Stimulated activated CD4-positive, alpha-beta T cell treated with anti-CD3 and anti-CD28 coated beads, Interleukin-15, amount 100 ng/mL, for 24 hours (primary cell): ENCODE results near the gene PNMA6A.
"Not testable (repeated sequence)": the region's sequence is repeated elsewhere in the genome, so short reads cannot be mapped to it uniquely, and the experiment has no call there.

ENCODE experiments used
- DNase-seq: peaks from one replicate; pipeline ENCODE4 v3.0.0-alpha.2; 2020

Gene PNMA6A

DNA sequence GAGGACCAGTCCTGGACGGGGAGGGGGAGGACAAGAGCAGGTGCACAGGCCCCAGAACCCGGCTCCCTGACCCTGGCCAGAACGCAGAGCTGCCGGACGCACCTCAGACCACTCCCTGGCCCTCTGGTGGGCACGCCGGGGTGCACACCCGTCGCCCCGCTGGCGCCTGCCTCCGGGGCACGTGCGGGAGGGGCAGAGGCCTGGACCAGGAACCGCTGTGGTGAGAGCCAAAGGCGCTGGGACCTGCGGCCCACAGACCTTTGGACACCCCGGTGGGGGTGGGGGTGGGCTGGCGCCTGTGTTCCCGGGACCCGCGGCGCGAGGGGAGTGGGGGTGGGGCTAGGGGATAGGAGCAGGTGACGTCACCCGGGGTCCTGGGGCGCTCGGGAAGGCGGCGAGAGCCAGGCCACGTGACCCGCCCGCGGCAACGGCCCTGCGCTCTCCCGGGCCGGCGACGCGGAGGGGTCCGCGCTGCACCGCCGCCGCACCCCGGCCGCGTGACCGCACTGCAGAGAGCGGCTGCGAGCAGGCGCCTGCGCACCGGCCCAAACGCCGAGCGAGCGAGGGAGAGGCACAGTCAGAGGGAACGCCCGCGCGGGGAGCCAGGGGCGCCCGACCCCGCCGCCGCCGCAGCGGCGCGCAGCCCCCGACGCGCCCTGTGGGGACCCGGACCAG, at the start of gene PNMA6A:
Gene PNMA6A, plus strand, starts transcription at position 546 of the 675 bp plus-strand sequence. CDS start 609 bp downstream, outside the sequence.
- DNase-seq, result not testable (repeated sequence)

DNA sequence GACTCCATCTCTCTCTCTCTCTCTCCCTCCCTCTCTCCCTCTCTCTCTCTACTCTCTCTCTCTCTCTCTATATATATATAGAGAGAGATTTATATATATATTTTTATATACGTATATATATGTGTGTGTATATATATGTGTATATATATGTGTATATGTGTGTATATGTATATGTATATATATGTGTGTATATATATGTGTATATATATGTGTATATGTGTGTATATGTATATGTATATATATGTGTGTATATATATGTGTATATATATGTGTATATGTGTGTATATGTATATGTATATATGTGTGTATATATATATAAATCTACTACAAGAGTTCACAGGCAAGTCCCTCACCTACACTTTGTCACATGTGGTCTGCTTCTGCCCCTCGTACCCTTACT, 45.8 kb upstream of the PNMA6A start:
- DNase-seq, result not testable (repeated sequence)

DNA sequence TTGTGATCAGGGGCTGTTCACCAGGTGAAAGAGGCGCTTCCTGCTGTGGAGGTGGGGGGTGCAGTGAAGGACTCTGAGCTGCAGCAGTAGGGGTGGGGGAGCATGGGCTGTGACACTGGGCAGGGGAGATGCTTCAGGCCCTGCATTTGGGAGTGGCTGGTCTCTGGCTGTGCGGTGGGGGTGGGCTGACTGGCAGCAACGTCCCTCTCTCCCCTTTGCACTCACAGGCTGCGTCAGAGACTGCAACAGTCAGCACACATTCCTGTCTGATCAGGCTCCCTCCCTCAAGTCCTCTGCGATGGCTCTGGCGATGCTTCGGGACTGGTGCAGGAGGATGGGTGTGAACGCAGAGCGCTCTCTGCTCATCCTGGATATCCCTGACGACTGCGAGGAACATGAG, 43.8 kb upstream of the PNMA6A start:
- DNase-seq, result not testable (repeated sequence)

DNA sequence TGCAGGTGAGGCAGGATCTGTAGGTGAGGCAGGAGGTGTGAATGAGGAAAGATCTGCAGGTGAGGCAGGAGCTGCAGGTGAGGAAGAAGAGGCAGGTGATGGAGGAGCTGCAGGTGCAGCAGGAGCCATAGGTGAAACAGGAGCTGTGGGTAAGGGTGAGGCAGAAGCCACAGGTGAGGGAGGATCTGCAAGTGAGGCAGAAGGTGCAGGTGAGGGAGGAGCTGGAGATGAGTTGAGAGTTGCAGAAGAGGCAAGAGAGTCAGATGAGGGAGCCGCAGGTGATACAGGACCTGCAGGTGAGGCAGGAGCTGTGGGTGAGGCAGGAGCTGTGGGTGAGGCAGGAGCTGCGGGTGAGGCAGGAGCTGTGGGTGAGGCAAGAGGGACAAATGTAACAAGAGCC, 43.1 kb upstream of the PNMA6A start:
- DNase-seq, result no peak

DNA sequence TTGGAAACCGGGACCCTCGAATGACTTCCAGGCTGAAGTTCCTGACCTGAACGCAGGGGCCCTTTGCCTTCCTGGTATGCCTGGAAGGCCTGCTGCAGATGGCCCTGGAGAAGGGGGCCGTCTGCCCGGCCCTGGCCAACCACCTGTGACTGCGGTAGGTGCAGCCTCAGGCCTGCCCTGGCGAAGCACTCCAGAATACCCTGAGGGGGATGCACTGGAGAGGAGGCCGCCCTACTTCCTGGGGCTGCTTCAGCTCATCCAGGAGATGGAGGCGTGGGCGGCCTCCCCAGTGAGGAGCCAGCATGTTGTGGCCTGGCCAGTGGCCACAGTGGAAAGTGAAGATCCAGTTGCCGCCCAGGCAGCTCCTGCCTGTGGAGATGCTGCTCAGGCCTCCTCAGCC, 42.4 kb upstream of the PNMA6A start:
- no peak for DNase-seq

DNA sequence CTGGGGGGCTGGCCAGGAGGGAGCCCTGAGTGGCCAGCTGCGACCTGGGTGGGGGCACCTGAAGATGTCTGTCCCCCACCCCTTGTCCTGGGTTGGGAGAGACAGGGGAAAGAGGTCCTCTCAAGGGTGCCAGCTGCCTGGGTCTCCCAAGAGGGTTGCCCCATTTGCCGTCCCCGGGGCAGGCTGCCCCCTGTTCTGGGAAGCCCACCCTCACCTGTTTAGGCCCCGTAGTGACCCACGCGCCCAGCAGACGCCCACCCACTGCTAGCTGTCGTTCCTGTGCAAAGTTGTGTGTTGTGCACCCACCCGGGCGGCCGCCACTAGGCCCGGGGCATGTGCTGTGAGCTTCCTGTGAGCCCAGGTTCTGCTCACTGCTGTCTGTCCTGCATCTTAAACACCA, 41.5 kb upstream of the PNMA6A start:
- DNase-seq, result no peak

DNA sequence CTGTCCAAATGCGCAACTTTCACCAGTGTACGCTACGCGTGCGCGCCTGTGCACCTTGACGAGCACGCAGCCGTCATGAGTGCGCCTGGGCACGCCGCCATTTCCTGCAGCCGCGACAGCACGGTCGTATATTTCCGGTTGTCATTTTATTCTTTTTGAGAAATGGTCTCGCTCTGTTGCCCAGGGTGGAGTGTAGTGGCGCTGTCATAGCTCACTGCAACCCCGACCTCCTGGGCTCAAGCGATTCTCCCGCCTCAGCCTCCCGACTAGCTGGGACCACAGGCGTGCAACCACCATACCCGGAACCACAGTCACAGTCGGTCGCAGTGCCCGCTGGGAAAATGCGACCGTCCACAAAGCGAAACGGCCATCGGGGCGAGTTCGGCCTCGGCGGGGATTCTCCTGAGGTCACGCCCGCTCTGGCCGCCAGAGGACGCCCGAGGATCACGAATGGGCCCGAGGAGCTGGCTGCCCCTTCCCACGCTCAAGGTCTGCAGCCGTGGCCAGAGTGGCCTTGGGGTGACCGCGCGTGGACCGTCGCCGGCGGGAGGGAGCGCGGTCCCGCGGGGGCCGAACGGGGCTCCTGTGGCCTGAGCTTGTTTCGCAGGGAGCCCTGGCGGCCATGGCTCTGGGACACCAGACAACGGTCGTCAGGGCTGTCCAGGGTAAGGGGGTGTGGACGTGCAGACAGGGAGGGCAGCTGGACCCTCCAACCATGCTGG, 39.7 kb upstream of the PNMA6A start:
- DNase-seq, result peak; percentile 71

DNA sequence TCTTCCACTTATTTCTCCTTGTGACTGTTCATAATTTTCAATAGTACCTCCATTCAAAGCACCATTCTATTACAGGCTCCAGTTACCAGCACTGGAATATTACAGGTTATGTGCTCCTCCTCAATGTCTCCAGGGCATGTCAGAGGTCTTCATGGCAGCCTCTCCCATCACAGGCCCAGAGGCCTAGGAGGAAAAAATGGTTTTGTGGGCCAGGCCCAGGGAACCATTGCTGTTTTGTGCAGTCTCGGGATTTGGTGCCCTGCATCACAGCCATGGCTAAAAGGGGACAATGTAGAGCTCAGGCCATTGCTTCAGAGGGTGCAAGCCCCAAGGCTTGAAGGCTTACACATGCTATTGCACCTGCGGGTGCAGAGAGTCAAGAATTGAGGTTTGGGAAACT, 23.2 kb upstream of the PNMA6A start:
- DNase-seq, result no peak

DNA sequence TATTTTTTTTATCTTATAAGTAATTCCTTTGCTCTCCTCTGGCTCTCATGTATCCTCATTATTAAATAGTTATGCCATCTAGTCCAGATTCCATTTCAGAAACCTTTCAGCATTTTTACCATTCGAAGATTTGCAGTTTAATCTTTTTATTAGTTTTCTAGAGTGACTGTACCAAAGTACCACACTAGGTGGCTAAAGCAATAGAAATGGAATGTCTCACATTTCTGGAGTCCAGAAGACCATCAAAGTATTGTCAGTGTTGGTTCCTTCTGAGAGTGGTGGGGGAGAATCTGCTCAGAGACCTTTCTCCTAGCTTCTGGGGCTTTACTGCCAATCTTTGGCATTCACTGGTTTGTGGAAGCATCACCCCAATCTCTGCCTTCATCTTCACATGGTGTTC, 19.7 kb upstream of the PNMA6A start:
- DNase-seq, result no peak

DNA sequence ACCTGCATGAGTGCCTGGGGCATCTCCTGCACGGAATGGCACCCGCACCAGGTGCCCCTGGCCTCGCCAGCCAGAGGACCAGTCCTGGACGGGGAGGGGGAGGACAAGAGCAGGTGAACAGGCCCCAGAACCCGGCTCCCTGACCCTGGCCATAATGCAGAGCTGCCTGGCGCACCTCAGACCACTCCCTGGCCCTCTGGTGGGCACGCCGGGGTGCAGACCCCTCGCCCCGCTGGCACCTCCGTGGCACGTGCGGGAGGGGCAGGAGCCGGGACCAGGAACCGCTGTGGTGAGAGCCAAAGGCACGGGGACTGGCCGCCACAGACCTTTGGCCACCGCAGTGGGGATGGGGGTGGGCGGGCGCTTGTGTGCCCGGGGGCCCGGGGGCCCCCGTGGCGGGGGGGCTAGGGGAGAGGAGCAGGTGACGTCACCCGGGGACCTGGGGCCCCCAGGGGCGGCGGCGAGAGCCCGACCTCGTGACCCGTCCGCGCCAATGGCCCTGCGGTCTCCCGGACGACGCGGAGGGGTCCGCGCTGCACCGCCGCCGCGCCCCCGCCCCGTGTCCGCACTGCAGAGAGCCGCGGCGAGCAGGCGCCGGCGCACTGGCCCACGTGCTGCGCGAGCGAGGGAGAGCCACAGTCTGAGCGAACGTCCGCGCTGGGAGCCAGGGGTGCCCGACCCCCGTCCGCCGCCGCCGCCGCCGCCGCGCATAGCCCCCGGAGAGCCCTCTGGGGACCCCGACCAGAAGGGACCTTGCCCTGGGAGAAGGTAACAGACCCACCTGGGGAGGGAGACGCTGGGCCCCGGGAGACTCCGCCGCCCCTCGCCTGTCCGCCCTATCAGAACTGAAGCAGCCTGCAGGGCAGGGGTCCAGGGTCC, 16.1 kb upstream of the PNMA6A start, which contains the start of gene PNMA3:
Gene PNMA3, plus strand, starts transcription at position 600 of the 879 bp plus-strand sequence. CDS start 586 bp downstream, outside the sequence.
- DNase-seq, result peak; percentile 12

DNA sequence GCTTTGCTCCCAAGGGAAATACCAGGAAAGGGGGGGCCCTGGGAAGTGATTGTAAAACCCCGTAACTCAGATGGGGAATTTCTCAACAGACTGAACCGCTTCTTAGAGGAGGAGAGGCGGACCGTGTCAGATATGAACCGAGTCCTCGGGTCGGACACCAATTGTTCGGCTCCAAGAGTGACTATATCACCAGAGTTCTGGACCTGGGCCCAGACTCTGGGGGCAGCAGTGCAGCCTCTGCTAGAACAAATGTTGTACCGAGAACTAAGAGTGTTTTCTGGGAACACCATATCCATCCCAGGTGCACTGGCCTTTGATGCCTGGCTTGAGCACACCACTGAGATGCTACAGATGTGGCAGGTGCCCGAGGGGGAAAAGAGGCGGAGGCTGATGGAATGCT, 15.0 kb upstream of the PNMA6A start:
- DNase-seq, result no peak

DNA sequence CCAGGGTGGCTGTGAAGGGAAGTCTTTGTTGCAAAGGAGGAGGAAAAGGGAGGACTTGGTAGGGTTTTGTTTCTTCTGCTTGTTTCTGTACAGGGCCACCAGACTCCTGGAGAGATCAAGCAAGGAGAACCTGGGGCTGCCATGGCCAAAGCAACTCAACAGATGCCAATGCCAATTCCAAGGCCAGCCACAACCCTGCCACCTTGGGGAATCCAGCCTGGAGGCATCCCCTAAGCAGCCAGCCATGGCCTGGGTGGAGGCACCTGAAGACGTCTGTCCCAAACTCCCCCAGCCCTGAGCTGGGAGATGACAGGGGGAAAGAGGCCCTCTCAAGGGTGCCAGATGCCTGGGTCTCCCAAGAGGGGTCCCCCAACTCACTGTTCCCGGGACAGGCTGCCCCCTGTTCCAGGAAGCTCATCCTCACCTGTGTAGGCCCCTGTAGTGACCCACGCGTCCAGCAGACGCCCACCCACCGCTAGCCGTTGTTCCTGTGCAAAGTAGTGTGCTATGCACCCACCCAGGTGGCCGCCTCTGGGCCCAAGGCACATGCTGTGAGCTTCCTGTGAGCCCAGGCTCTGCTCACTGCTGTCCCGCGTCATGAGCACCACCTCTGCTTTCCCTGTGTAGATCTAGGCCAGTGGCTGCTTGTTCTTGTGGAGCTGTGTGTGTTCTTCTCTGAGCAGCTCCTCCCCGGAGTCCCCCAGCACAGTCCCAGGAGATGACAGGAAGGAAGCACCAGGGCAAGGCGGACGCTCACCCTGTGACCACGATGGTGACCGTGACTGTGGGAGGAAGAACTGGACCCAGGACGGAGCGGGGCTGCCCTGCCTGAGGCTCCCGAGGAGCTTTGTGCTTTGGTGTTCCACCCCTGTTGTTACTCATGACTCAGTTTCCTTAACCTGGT, 12.8 kb upstream of the PNMA6A start:
- DNase-seq, result no peak

DNA sequence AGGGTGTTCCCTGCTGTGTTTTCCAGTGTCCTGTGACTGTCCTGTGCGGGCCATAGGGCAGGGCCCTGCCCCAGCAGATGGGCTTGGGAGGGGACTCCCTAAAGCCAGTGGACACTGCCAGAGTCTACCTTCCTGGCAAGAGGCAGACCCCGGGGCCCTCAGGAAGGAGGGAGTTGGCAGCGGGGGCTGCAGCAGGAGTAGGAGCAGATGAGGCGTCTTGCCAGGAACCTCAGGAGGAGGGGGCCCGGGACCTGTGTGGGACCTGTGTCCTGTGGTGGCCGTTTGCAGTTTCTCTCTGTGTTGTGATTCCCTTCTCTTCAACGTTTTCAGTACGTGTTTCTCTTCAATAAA, 12.2 kb upstream of the PNMA6A start:
- DNase-seq, result no peak

DNA sequence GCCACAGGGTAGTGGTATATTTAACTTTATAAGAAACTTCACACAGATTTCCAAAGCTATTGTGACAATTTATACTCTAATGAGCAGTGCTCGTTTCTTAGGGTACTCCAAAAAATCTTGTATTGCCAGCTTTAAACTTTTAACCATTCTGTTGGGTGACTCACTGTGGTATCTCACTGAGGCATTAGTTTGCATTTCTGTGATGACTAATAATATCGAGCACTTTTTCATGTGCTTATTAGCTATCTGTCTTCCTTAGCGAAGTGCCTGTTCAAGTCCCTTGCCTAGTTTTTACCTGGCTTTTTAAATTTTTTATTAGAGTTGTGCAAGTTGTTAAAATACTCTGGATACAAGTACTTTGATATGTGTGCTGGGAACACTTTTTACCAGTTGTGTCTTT, 10.5 kb upstream of the PNMA6A start:
- DNase-seq, result no peak

DNA sequence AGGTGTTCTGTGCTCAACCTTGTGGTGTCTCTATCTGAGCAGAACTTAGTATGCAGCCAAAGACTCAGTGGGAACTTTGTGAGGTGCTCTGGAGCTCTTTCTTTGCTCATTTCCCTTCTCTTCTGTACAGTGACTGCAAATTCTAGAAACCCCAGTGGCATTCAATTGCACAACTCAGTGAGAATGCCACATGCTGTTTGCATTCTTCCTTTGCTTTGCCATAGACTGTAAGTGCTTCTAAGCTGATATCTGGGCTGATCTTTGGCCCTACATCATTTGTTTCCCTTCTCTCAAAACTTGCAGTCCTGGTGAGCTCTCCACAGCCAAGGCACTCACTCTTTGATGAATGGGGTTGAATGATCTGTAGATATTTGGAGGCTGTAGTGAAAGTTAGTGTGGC, 8.9 kb upstream of the PNMA6A start:
- no peak for DNase-seq

DNA sequence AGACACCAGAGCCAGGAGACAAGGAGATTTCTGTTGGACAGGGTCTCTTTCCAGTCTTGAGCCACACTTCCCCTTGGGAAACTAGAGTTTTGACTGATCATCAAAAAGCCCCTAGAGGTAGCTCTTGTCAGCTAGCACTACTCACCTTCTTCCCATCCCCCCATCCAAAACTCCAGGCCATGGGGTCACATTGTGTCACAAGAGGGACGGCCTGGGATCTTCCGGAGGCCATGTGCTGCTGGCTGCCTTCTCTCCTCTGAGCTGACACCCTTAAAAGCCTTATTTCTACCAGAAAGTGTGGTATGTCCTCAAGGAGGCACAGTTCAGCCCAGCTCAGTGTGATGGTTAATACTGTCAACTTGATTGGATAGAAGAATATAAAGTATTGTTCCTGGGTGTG, 8.2 kb upstream of the PNMA6A start:
- no peak for DNase-seq

DNA sequence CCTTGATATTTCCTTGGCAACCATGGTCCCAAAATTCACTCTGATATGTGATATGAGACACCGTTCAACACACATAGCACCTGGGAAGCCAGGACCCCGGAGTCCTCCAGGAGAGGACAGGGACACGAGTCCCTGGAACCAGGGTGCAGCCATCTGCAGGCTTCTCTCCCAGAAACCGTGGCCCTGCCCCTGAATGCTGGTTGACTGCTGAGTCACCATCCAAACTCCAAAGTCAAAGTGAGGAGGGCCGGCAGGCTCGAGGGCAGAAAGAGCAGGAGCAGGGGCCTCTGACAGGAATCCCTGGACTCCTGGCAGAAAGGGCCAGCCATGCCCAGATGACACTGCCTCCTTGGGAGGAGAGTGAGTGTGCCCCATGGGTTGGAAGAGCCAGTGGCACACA, 6.9 kb upstream of the PNMA6A start:
- DNase-seq, result no peak

DNA sequence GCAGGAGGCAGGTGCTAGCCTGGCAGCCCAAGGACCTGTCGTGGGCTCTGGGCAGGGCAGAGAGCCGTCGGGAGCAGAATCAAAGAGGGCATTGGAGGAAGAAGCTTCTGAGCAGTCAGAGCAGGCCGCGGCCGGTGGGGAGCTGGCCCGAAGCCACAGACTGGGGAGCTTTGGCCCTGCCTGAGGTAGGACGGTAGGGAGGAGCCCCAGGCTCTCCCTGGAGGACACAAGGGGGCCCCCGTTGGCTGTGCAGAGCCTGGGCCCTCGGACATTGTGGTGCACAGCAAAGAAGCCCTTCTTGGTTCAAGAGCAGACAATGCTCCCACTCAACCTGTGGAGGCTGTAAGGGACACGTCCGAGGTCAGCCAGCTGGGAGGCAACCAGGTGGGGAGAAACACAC, 5.9 kb upstream of the PNMA6A start:
- DNase-seq, result not testable (repeated sequence)

DNA sequence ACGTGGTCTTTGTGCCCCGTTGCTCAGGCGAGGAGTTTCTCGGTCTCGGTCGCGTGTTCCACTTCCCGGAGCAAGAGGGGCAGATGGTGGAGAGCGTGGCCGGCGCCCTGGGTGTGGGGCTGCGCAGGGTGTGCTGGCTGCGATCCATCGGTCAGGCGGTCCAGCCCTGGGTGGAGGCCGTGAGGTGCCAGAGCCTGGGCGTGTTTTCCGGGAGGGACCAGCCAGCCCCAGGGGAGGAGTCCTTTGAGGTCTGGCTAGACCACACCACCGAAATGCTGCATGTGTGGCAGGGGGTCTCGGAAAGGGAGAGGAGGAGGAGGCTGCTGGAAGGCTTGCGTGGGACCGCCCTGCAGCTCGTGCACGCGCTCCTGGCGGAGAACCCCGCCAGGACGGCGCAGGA, 1.1 kb downstream of the PNMA6A start:
- not testable (repeated sequence) for DNase-seq

DNA sequence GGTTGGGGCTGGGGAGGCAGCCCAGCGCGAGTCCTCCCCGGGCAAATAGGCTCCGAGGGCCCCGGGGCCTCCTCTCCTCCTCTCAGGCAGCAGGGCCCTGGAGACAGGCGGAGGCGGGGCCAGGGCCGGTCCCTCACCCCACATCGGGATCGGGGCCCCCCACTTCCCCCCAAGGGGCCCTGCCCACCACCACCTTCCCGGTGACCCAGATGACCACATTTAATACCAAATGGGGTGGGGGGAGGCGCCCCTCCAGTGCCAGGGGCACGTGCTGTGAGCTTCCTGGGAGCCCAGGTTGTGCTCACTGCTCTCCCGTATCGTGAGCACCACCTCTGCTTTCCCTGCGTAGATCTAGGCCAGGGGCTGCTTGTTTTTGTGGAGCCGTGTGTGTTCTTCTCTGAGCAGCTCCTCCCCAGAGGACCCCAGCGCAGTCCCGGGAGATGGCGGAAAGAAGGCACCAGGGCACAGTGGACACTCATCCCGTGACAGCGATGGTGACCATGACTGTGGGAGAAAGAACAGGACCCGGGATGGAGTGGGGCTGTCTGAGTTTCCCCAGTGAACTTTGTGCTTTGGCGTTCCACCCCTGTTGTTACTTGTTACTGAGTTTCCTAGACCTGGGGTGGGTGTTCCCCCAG, 2.1 kb downstream of the PNMA6A start:
- DNase-seq, result no peak

DNA sequence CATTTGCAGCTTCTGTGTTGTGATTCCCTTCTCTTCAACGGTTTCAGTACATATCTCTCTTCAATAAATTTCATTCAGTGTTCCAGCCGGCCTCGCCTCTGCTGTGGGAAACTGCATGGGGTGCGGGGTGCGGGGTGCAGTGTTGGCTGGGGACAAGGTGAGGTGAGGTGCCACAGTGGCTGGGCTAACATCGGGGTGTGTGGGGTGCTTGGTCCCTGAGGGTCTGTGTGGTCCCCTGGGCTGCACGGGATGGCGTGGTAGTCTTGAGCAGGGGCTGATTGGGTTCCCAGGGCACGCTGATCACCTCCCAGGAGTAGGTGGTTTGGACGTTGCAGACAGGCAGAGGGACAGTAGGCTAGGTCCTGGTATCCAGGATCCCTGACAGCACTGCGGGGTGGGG, 2.7 kb downstream of the PNMA6A start:
- no peak for DNase-seq

DNA sequence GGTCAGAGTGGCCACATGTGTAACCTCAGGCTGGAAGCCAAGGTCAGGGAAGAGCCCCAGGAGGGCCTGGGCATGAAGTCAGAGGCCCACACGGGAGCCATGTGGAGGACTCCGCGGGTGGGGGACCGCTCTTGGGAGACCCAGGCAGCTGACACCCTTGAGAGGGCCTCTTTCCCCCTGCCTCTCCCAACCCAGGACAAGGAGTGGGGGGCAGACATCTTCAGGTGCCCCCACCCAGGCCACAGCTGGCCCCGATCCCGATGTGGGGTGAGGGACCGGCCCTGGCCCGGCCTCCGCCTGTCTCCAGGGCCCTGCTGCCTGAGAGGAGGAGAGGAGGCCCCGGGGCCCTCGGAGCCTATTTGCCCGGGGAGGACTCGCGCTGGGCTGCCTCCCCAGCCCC, 3.1 kb downstream of the PNMA6A start:
- DNase-seq, result no peak
